Measurements from ENCODE around the gene GATA5.

- TF ChIP-seq EP300 (conservative IDR thresholded peaks at IDR 0.05; ENCODE audit: poor library complexity, severe bottlenecking) (no peak), MXI1 (conservative IDR thresholded peaks at IDR 0.05; ENCODE audit: poor library complexity, severe bottlenecking) (no peak), POLR2AphosphoS5 (IDR thresholded peaks at IDR 0.05) (no peak), CTCF (IDR thresholded peaks at IDR 0.05; ENCODE audit: poor library complexity, severe bottlenecking) (no peak), TAF1 (IDR thresholded peaks at IDR 0.05; ENCODE audit: low read depth) (no peak), EZH2 (IDR thresholded peaks at IDR 0.05; ENCODE audit: borderline replicate concordance, insufficient read depth, low read length, poor library complexity, severe bottlenecking) (peak; percentile 99), SMC3 (conservative IDR thresholded peaks at IDR 0.05; ENCODE audit: poor library complexity) (no peak), RAD21 (conservative IDR thresholded peaks at IDR 0.05) (no peak)
- TF ChIP-seq, protein P1, sequence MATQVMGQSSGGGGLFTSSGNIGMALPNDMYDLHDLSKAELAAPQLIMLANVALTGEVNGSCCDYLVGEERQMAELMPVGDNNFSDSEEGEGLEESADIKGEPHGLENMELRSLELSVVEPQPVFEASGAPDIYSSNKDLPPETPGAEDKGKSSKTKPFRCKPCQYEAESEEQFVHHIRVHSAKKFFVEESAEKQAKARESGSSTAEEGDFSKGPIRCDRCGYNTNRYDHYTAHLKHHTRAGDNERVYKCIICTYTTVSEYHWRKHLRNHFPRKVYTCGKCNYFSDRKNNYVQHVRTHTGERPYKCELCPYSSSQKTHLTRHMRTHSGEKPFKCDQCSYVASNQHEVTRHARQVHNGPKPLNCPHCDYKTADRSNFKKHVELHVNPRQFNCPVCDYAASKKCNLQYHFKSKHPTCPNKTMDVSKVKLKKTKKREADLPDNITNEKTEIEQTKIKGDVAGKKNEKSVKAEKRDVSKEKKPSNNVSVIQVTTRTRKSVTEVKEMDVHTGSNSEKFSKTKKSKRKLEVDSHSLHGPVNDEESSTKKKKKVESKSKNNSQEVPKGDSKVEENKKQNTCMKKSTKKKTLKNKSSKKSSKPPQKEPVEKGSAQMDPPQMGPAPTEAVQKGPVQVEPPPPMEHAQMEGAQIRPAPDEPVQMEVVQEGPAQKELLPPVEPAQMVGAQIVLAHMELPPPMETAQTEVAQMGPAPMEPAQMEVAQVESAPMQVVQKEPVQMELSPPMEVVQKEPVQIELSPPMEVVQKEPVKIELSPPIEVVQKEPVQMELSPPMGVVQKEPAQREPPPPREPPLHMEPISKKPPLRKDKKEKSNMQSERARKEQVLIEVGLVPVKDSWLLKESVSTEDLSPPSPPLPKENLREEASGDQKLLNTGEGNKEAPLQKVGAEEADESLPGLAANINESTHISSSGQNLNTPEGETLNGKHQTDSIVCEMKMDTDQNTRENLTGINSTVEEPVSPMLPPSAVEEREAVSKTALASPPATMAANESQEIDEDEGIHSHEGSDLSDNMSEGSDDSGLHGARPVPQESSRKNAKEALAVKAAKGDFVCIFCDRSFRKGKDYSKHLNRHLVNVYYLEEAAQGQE (IDR thresholded peaks at IDR 0.05; ENCODE audit: borderline replicate concordance): no peak
Measured at GRCh38 chr20:62476056-62476838, 452 bp upstream of the GATA5 start.
